B cell (primary cell): ENCODE measurements around the gene PCDHA9. TPM values are rescaled to one million over a fixed set of nuclear protein-coding genes. Genes with fewer than 3 reads are reported as not detected.
"Not testable (repeated sequence)": the region's sequence is repeated elsewhere in the genome, so short reads cannot be mapped to it uniquely, and the experiment has no call there.

Experiments used
- ATAC-seq: fragments of 200-7000 bp; cut with Tn5 transposase; one replicate; pipeline ENCODE4 v1.10.0; 2021; ENCODE audit warnings: low read depth, mild to moderate bottlenecking, moderate number of reproducible peaks, moderate library complexity
- CTCF ChIA-PET: fragments of 350-600 bp; sonication (Branson Sonifier 250); formaldehyde crosslinking; loops from one replicate; lab custom pipeline; 2021; ENCODE audit warnings: antibody characterized with exemption, inconsistent platforms; lab: Charles Lee
- POLR2A ChIA-PET: fragments of 350-600 bp; sonication (Branson Sonifier 250); formaldehyde crosslinking; loops from one replicate; lab custom pipeline; 2021; ENCODE audit warnings: antibody characterized with exemption; lab: Charles Lee
- DNase-seq: peaks from one replicate; pipeline ENCODE4 v3.0.0; 2013
- H2AFZ ChIP-seq: 2 replicates; pipeline ENCODE4 v1.6.1; 2012; ENCODE audit warnings: mild to moderate bottlenecking, low read depth, low read length; ENCODE audit not compliant: insufficient read depth, poor library complexity, severe bottlenecking
- H3K27ac ChIP-seq, 2 donors: 1 replicate in 1 of 2; 2 replicates in 1 of 2; pipeline ENCODE4 v1.5.1; 2012 to 2013; ENCODE audit warnings: low read length in 2 of 2, mild to moderate bottlenecking in 2 of 2, moderate library complexity in 1 of 2
- H3K27me3 ChIP-seq, 4 experiments: fragments of 200-600 bp in 1 of 4; sonication (generic) in 1 of 4; replicated peaks in 1 of 4; 1 replicate in 2 of 4; 2 replicates in 2 of 4; pipeline versions ENCODE4 v1.6.1 to v1.7.0; 2013 to 2016; ENCODE audit warnings: low read length in 3 of 4, mild to moderate bottlenecking in 2 of 4, mixed read lengths in 1 of 4, moderate library complexity in 1 of 4; ENCODE audit not compliant: insufficient read depth in 4 of 4, control insufficient read depth in 3 of 4; ENCODE audit errors: control extremely low read depth in 1 of 4
- H3K36me3 ChIP-seq, 2 experiments: replicated peaks in 1 of 2; 1 replicate in 1 of 2; 2 replicates in 1 of 2; pipeline versions ENCODE4 v1.6.1 to v1.7.1; 2013; ENCODE audit warnings: low read length in 1 of 2; ENCODE audit not compliant: insufficient read depth in 2 of 2, control insufficient read depth in 1 of 2; ENCODE audit errors: control extremely low read depth in 1 of 2, extremely low read depth in 1 of 2
- H3K4me1 ChIP-seq, 2 donors: fragments of 200-600 bp in 1 of 2; sonication (generic) in 1 of 2; 1 replicate in 1 of 2; 2 replicates in 1 of 2; pipeline versions ENCODE4 v1.5.1 to v1.6.1; 2013 to 2017; ENCODE audit warnings: low read length in 2 of 2; ENCODE audit not compliant: control insufficient read depth in 2 of 2, insufficient read depth in 2 of 2
- H3K4me2 ChIP-seq: replicated peaks from 2 replicates; pipeline ENCODE3; 2012; ENCODE audit warnings: mild to moderate bottlenecking, low read depth, low read length; ENCODE audit not compliant: poor library complexity, severe bottlenecking
- H3K4me3 ChIP-seq, 5 experiments: fragments of 200-600 bp in 1 of 5; sonication (generic) in 1 of 5; 1 replicate in 3 of 5; 2 replicates in 2 of 5; pipeline versions ENCODE4 v1.5.1 to v1.7.0; 2011 to 2016; ENCODE audit warnings: low read length in 4 of 5, mild to moderate bottlenecking in 4 of 5, low read depth in 2 of 5, control low read depth in 1 of 5, moderate library complexity in 1 of 5; ENCODE audit not compliant: insufficient read depth in 1 of 5; ENCODE audit errors: control extremely low read depth in 1 of 5, extremely low read depth in 1 of 5
- H3K79me2 ChIP-seq: fragments of 200-600 bp; sonication (generic); one replicate; pipeline ENCODE4 v1.6.0; 2016; ENCODE audit warnings: low read length; ENCODE audit not compliant: control insufficient read depth, insufficient read depth
- H3K9ac ChIP-seq: fragments of 200-600 bp; sonication (generic); 2 replicates; pipeline ENCODE4 v1.6.1; 2017; ENCODE audit warnings: mild to moderate bottlenecking, low read length, moderate library complexity
- H3K9me3 ChIP-seq, 3 donors: one replicate each; pipeline versions ENCODE4 v1.6.1 to v1.7.1; 2013; ENCODE audit warnings: low read length in 2 of 3; ENCODE audit not compliant: control insufficient read depth in 2 of 3, insufficient read depth in 1 of 3; ENCODE audit errors: control extremely low read depth in 1 of 3
- H4K20me1 ChIP-seq: 2 replicates; pipeline ENCODE4 v1.6.0; 2012; ENCODE audit warnings: mild to moderate bottlenecking, low read length; ENCODE audit not compliant: insufficient read depth, control insufficient read depth, poor library complexity, severe bottlenecking
- H3K27ac Mint-ChIP-seq: one replicate; pipeline ENCODE4 v1.8.0; 2021; ENCODE audit warnings: mixed read lengths
- H3K27me3 Mint-ChIP-seq: one replicate; pipeline ENCODE4 v1.8.0; 2021; ENCODE audit warnings: mixed read lengths
- H3K4me1 Mint-ChIP-seq: one replicate; pipeline ENCODE4 v1.8.0; 2021; ENCODE audit warnings: mixed read lengths
- H3K4me3 Mint-ChIP-seq: one replicate; pipeline ENCODE4 v1.8.0; 2021; ENCODE audit warnings: mixed read lengths
- H3K9me3 Mint-ChIP-seq: one replicate; pipeline ENCODE4 v1.8.0; 2022; ENCODE audit warnings: mixed read lengths; ENCODE audit not compliant: insufficient read depth
- CTCF ChIP-seq: fragments of 200-600 bp; IDR thresholded peaks from one replicate; pipeline ENCODE4 v1.8.0; 2022; ENCODE audit warnings: antibody characterized with exemption, mild to moderate bottlenecking
- EZH2 ChIP-seq: IDR thresholded peaks from 2 replicates; pipeline ENCODE4 v1.6.1; 2012; ENCODE audit warnings: borderline replicate concordance, low read depth, mild to moderate bottlenecking, moderate library complexity, low read length; ENCODE audit not compliant: insufficient read depth, poor library complexity, severe bottlenecking
- WGBS: methylation state at CpG from one replicate; pipeline ENCODE4 v1.1.5; 2013; ENCODE audit warnings: missing lambda C conversion rate; ENCODE audit not compliant: insufficient coverage; 5-methylcytosine and 5-hydroxymethylcytosine counted together
- intact Hi-C: fragments of 100-400 bp; cut with micrococcal nuclease; formaldehyde crosslinking; loops from one replicate; pipeline ENCODE4 v1.10.0; 2022
- polyA plus RNA-seq: library from polyadenylated mRNA; depleted of rRNA; stranded (reverse); fragments of >200 nt; gene quantifications from 2 replicates; pipeline ENCODE4 v1.2.3, GENCODE V29; 2012
- total RNA-seq, 2 donors: library from RNA; stranded (reverse); fragments of 120-200 nt in 1 of 2; gene quantifications; 1 replicate in 1 of 2; 2 replicates in 1 of 2; pipeline versions ENCODE4 v1.2.3 to v1.2.4, GENCODE V29; 2013 to 2022

The PCDHA9 gene
- total and polyA plus RNA-seq, 2 donors (not counting 1 experiment from before 2014, with no cell fraction given), result not detected

- intact Hi-C loops, result no loop called here
- Histone ChIP-seq H3K27me3 (peaks cover 0 to 16% (median 6%) of the 10 kb centered on the region in 4 experiments), H3K79me2 (no peaks in the 10 kb centered on the region), H3K9me3 (peaks cover 0 to 30% (median 2%) of the 10 kb centered on the region in 3 donors), H2AFZ (no peak overlapping the region), H3K9ac (no peak overlapping the region), H3K4me1 (no peaks in the 10 kb centered on the region), H3K4me3 (no peak overlapping the region), H3K27ac (no peak overlapping the region), H3K4me2 (no peak overlapping the region), H4K20me1 (no peaks in the 10 kb centered on the region), H3K36me3 (no peaks in the 10 kb centered on the region)
- Mint-ChIP-seq H3K27me3 (peaks cover 26% of the 10 kb centered on the region), H3K9me3 (peaks cover 7% of the 10 kb centered on the region), H3K4me3 (no peak overlapping the region), H3K4me1 (no peaks in the 10 kb centered on the region), H3K27ac (no peak overlapping the region)
- ChIA-PET CTCF (no interaction called here), POLR2A (no interaction called here)
- DNase-seq, result no peak
- 38% methylated on average over 12 of the region's 18 CpGs for WGBS
- no peak for ATAC-seq
- TF ChIP-seq EZH2 (no peak), CTCF (no peak)
Measured at GRCh38 chr5:140828362-140828737, 19.8 kb upstream of the PCDHA9 start.

- H3K27ac Mint-ChIP-seq, POLR2A ChIA-PET, H2AFZ ChIP-seq, H3K4me3 ChIP-seq, H4K20me1 ChIP-seq, H3K9ac ChIP-seq, H3K4me1 Mint-ChIP-seq, H3K4me3 Mint-ChIP-seq, H3K4me2 ChIP-seq, CTCF ChIA-PET, DNase-seq, H3K4me1 ChIP-seq, H3K79me2 ChIP-seq, H3K36me3 ChIP-seq, ATAC-seq, H3K27ac ChIP-seq, intact Hi-C loops, H3K9me3 Mint-ChIP-seq: not testable (repeated sequence)
- WGBS, result 62% methylated on average over 93 of the region's 106 CpGs
- H3K27me3 Mint-ChIP-seq, result peaks cover 33% of the 10 kb centered on the region
- peaks cover 0 to 16% (median 8%) of the 10 kb centered on the region in 4 experiments for H3K27me3 ChIP-seq
- peaks cover 0 to 30% (median 0%) of the 10 kb centered on the region in 3 donors for H3K9me3 ChIP-seq
Measured at GRCh38 chr5:140829511-140830501, 18.4 kb upstream of the PCDHA9 start.
